ENCODE measurements around the gene ARHGEF7.

ARHGEF7 gene

DNA sequence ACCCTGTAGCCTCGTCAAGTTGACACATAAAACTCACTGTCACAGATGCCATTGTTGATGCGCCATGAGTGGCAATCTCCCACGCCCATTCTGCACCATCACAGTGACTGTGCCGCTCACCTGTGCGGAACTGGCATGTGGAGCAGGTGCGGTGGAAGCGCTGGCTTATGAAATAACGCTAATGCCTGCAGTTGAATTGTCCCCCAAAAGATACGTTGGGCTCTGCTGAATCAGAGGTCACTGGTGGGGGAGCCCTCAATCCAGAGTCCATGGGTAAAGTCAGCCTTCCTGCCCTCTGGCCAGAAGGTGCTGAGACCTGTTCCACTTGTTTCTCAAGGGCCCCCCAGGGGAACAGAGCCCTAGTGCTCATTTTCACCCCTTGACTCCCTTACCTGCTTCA lies 2.9 kb upstream of the ARHGEF7 start:
- no peak for DNase-seq

DNA sequence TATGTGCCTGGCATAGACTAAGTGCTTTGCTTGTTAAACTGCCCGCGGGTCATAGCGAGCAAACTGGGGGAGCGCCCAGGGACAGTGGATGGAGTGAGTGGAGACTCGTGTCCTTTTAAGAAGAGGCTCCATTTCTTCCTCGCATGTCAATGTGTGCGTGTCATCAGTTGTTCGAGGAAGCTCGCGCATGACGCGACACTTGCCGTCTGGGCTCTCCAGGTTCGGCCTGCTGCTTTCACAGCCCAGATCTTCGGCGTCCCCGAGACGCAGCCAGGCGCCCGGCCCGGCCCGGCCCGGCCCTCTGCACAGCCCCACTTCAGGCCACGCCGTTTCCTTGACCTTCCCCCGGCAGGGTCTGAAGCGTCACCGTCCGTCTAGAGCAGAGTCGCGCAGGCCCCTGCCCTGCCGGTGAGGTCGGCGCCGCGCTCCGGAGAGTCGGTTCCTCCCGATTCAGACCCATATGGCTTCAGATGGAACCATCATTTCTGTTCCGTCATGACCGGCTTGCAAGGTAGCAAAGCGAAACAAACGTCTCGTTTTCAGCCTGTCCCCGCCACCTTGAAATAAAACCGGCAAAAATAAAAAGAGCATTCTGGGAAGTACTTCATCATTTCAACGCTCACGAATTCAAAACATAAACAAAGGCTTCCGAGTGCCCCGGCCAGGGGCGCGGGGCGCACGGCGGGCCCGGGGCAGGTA lies 599 bp upstream of the ARHGEF7 start:
- DNase-seq = peak; percentile 14

DNA sequence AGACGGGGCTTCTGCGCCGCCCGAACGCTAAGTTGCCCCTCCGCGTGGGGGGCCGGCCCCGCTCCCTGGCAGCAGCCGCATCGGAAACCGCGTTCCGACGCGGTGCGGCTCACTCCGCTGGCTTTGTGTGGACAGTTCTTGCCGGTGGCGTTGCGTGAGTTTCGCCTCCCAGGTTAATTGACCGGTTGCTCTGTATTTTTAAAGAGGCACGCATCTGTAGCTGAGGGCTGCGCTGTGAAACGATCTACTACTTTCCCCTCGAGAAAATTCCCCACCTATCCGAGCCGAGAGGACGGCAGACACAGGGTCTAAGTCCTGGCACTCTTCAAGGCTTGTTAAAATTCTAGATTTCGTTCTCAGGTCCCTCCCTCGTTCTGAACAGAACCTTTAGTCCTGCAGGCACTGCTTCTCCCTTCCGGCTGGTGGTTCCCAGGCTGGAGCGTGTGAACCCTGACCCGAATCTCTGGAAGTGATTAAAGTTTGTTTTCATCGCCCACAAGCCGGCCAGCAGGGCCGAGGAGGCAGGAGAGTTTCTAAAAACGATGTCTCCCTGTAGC lies 933 bp downstream of the ARHGEF7 start:
- DNase-seq = no peak

- DNase-seq = no peak
Observed at GRCh38 chr13:111116856-111117255, 1.7 kb downstream of the ARHGEF7 start.

DNA sequence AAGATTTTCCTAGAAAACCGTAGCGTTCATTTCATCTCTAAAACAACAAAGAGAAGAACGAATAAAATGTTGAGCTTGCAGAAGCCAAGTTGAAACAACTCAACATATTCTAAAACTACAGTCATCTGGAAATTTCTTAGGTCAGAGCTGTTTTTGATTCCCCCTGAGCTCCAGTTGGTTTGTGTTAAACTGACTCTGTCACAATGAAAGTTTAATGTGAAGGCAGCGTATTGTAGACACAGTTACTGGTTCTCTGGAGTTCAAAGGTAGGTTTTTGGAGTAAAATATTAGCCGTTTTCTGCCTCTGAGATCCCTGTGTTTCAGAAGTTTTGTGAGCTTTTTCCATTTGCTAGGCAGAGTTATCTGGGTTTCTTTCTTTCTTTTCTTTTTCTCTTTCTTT lies 2.2 kb downstream of the ARHGEF7 start:
- DNase-seq = no peak

GRCh38 chr13:111117961-111118360 lies 2.9 kb downstream of the ARHGEF7 start:
- DNase-seq = no peak

GRCh38 chr13:111118898-111119607 lies 3.9 kb downstream of the ARHGEF7 start:
- DNase-seq = no peak

GRCh38 chr13:111119966-111120365 lies 4.9 kb downstream of the ARHGEF7 start:
- no peak for DNase-seq

DNA sequence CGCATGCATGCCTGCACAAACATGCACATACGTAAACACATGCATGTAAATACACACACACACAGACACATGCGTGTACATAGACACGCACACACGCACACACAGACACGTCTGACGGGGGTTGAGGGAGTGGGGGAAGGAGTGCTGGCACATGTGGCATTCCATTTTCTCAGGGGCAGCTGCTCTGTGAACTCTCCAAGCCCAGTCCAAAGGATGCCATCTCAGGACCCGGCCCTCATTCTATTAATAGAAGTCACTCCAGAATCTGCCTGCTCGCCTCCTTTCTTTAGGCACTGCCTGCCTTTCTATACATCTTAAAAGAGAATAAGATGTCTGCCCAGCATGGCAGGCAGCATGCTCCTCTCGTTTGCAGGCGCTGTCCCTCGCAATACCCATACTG lies 5.3 kb downstream of the ARHGEF7 start:
- no peak for DNase-seq

DNA sequence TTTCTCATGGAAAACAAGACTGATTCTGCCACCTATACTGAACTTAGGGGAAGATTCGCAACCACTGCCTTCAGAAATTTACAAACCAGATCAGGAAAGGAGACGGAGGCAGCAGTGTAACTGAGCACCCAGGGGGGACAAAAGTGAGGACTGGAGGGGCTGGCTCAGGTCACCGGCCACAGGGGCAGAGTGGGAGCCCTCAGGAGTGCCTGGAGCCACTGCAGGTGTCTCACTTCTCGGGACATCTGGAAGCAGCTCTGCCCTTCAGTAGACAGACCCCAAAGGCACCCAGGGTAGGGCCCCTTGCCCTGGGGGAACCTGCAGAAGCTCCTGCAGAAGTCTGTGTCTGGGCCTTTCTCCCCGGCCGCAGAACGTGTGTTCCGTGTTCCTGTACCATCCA lies 5.8 kb downstream of the ARHGEF7 start:
- DNase-seq = no peak

DNA sequence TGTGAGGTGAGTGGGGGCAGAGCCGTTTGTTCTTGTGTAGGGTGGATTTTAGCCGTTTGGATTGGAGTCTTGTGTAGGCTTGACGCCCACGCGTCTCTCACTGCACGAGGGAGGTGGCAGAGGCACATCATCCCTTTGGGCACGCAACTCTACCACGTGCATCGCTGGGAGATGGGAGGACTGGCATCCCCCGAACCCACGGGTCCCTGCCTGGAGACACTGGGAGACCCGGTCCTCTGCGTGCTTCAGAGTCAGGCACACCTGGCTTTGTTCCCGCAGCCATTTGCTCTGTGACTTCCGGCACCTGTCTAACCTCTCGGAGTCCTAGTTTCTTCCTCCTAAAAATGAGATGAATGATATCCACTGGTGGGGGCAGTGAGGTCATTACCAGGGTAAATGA lies 6.4 kb downstream of the ARHGEF7 start:
- no peak for DNase-seq

- DNase-seq = no peak
Observed at GRCh38 chr13:111122056-111122455, 6.9 kb downstream of the ARHGEF7 start.

DNA sequence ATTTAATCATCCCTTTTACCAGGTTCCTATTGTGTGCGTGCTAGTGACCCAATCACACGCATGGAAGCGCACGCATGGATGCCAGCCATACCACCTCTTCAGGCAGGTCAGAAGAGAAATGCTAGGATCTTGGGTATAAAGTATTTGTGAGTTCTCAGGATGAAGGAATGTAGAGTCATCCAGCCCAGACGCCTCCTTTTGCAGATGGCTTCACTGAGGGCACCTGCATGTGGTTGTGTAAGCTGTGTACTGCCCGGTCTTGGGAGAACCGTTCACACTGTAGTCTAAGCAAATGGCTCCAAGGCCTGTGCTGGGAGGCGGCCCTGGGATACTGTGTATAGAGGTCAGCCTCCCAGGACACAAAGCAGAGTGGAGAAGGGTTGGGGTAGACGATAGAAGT lies 7.5 kb downstream of the ARHGEF7 start:
- DNase-seq = no peak

GRCh38 chr13:111123221-111123620 lies 8.1 kb downstream of the ARHGEF7 start:
- no peak for DNase-seq

DNA sequence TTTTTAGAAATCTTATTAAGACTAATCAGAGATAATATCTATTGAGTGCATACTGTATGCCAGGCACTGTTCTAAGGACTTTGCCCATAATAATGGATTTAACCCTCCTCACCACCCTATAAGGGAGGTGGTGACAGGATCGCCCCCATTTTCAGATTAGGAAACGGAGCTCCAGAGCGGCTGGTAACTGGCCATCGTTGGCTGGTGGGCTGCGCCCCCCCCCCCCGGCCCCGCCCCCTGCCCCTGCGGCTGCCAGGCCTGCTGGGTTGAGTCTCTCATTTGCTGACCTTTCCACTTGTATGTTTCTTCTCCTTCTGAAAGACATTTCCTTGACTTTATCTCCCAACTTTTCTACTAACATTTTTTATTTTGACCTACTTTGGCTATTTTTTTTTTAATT lies 8.5 kb downstream of the ARHGEF7 start:
- DNase-seq = no peak

GRCh38 chr13:111126509-111126908 lies 11.4 kb downstream of the ARHGEF7 start:
- DNase-seq = no peak

- no peak for DNase-seq
Observed at GRCh38 chr13:111129465-111130115, 14.5 kb downstream of the ARHGEF7 start.

DNA sequence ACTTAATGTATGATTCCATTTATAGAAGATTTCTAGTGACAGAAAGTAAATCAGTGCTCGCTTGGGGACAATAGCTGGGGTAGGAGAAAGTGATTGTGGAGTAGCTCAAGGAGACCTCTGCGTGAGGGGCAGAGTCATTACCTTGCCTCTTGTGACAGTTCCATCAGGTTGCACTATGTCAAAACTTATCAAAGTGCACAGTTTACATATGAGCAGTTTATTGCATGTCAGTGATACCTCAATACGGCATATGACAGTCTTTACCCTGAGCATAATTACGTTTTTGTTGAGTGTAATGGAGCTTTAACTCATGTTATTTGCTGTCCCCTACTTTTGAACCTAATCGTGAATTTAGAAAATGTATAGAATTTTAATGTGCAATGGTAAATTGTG lies 15.0 kb downstream of the ARHGEF7 start:
- DNase-seq = no peak

- no peak for DNase-seq
Observed at GRCh38 chr13:111131048-111131447, 15.9 kb downstream of the ARHGEF7 start.

DNA sequence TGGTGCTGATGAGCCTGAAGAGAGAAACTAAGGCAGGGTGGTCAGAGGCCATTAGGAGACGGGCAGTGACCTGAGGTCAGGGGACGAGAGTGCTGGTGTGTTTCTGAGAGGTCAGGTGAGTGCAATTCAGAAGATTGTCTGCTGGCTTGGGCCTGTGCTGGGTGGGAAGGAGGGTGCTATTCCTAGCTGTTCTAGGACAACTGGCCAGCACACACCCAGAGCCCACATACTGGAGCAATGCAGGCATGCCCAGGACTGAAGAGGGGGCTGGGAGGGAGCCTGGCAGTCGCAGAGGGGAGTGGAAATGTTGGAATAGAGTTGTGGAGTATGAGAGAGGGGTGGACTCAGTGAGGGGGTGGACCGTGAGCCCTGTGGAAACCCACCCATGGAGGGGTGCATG lies 16.5 kb downstream of the ARHGEF7 start:
- no peak for DNase-seq

GRCh38 chr13:111132948-111133347 lies 17.8 kb downstream of the ARHGEF7 start:
- DNase-seq = no peak

- no peak for DNase-seq
Observed at GRCh38 chr13:111139452-111139851, 24.3 kb downstream of the ARHGEF7 start.

- no peak for DNase-seq
Observed at GRCh38 chr13:111139873-111140561, 24.9 kb downstream of the ARHGEF7 start.

All from CD4-positive, alpha-beta T cell treated with Interleukin-17A for 1 hour (primary cell).